ENCODE measurements around the gene KRT86.
A peak's percentile ranks its signal among the peaks of the same experiment; 100 is the strongest.

The KRT86 gene

GRCh38 chr12:52263761-52264434 lies 10.5 kb upstream of the KRT86 start:
- H3K27me3 Mint-ChIP-seq (ENCODE audit: low read depth): peaks cover 51% of the 10 kb centered on the region
- no peak for TF ChIP-seq CTCF (IDR thresholded peaks at IDR 0.05; ENCODE audit: unreplicated experiment in 3 of 3)
- H3K4me1 Mint-ChIP-seq: peaks cover 44% of the 10 kb centered on the region
- no peak overlapping the region for H3K4me3 Mint-ChIP-seq
- no peaks in the 10 kb centered on the region for H3K36me3 Mint-ChIP-seq (ENCODE audit: low read depth)
- peak overlapping the region in 1 of 3 experiments; percentile 8 for H3K27ac Mint-ChIP-seq
- H3K9me3 Mint-ChIP-seq: peaks cover 9% of the 10 kb centered on the region

GRCh38 chr12:52264435-52264825 lies 10.0 kb upstream of the KRT86 start:
- no peaks in the 10 kb centered on the region for H3K36me3 Mint-ChIP-seq (ENCODE audit: low read depth)
- peaks cover 46% of the 10 kb centered on the region for H3K27me3 Mint-ChIP-seq (ENCODE audit: low read depth)
- H3K9me3 Mint-ChIP-seq: peaks cover 9% of the 10 kb centered on the region
- peaks cover 42% of the 10 kb centered on the region for H3K4me1 Mint-ChIP-seq
- no peak overlapping the region for H3K4me3 Mint-ChIP-seq
- peak overlapping the region in 1 of 3 experiments; percentile 8 for H3K27ac Mint-ChIP-seq
- no peak for TF ChIP-seq CTCF (IDR thresholded peaks at IDR 0.05; ENCODE audit: unreplicated experiment in 3 of 3)

GRCh38 chr12:52266514-52266913 lies 7.9 kb upstream of the KRT86 start:
- peaks cover 21% of the 10 kb centered on the region for H3K4me1 Mint-ChIP-seq
- no peak overlapping the region for H3K27ac Mint-ChIP-seq
- H3K4me3 Mint-ChIP-seq: no peak overlapping the region
- H3K9me3 Mint-ChIP-seq: peaks cover 2% of the 10 kb centered on the region
- H3K27me3 Mint-ChIP-seq (ENCODE audit: low read depth): peaks cover 29% of the 10 kb centered on the region
- H3K36me3 Mint-ChIP-seq (ENCODE audit: low read depth): no peaks in the 10 kb centered on the region
- no peak for TF ChIP-seq CTCF (IDR thresholded peaks at IDR 0.05; ENCODE audit: unreplicated experiment in 3 of 3)

- H3K4me3 Mint-ChIP-seq: no peak overlapping the region
- H3K27ac Mint-ChIP-seq: no peak overlapping the region
- H3K4me1 Mint-ChIP-seq: peaks cover 17% of the 10 kb centered on the region
- no peak for TF ChIP-seq CTCF (IDR thresholded peaks at IDR 0.05; ENCODE audit: unreplicated experiment in 3 of 3)
- peaks cover 25% of the 10 kb centered on the region for H3K27me3 Mint-ChIP-seq (ENCODE audit: low read depth)
- H3K9me3 Mint-ChIP-seq: no peaks in the 10 kb centered on the region
- H3K36me3 Mint-ChIP-seq (ENCODE audit: low read depth): no peaks in the 10 kb centered on the region
Measured at GRCh38 chr12:52267266-52267665, 7.2 kb upstream of the KRT86 start.

- TF ChIP-seq CTCF (IDR thresholded peaks at IDR 0.05; ENCODE audit: unreplicated experiment in 3 of 3): no peak
Measured at GRCh38 chr12:52267699-52268098, 6.7 kb upstream of the KRT86 start.

GRCh38 chr12:52268212-52268611 lies 6.2 kb upstream of the KRT86 start:
- TF ChIP-seq CTCF (IDR thresholded peaks at IDR 0.05; ENCODE audit: unreplicated experiment in 3 of 3): no peak
- Mint-ChIP-seq H3K27ac (no peak overlapping the region), H3K4me3 (no peak overlapping the region), H3K4me1 (peaks cover 17% of the 10 kb centered on the region), H3K36me3 (ENCODE audit: low read depth) (no peaks in the 10 kb centered on the region), H3K27me3 (ENCODE audit: low read depth) (peaks cover 29% of the 10 kb centered on the region), H3K9me3 (no peaks in the 10 kb centered on the region)

More at GRCh38 chr12:52267699-52268098, 6.7 kb upstream of the KRT86 start:
- H3K36me3 Mint-ChIP-seq (ENCODE audit: low read depth): no peaks in the 10 kb centered on the region
- no peak overlapping the region for H3K4me3 Mint-ChIP-seq
- H3K27ac Mint-ChIP-seq: no peak overlapping the region
- peaks cover 17% of the 10 kb centered on the region for H3K4me1 Mint-ChIP-seq
- no peaks in the 10 kb centered on the region for H3K9me3 Mint-ChIP-seq
- H3K27me3 Mint-ChIP-seq (ENCODE audit: low read depth): peaks cover 25% of the 10 kb centered on the region
